GM12892 (cell line): ENCODE measurements around the gene MVP.
"Not testable (repeated sequence)": the region's sequence is repeated elsewhere in the genome, so short reads cannot be mapped to it uniquely, and the experiment has no call there.

Experiments
- DNase-seq: peaks from one replicate; pipeline ENCODE4 v3.0.0; 2011; ENCODE audit not compliant: insufficient read length
- FAIRE-seq: peaks from 2 replicates; lab custom pipeline; 2011; peaks lifted over from hg19 to GRCh38; lab: Jason Lieb, UNC
- POLR2A ChIP-seq: IDR thresholded peaks from 2 replicates; pipeline ENCODE4 v1.6.1; 2011; ENCODE audit warnings: low read depth, low read length, control low read depth
- POLR2AphosphoS5 ChIP-seq: IDR thresholded peaks from 2 replicates; pipeline ENCODE4 v1.6.1; 2011; ENCODE audit warnings: low read depth, low read length, control low read depth
- TAF1 ChIP-seq: IDR thresholded peaks from 2 replicates; pipeline ENCODE4 v1.6.1; 2011; ENCODE audit warnings: low read depth, mild to moderate bottlenecking, control low read depth, low read length, borderline replicate concordance

The MVP gene

DNA sequence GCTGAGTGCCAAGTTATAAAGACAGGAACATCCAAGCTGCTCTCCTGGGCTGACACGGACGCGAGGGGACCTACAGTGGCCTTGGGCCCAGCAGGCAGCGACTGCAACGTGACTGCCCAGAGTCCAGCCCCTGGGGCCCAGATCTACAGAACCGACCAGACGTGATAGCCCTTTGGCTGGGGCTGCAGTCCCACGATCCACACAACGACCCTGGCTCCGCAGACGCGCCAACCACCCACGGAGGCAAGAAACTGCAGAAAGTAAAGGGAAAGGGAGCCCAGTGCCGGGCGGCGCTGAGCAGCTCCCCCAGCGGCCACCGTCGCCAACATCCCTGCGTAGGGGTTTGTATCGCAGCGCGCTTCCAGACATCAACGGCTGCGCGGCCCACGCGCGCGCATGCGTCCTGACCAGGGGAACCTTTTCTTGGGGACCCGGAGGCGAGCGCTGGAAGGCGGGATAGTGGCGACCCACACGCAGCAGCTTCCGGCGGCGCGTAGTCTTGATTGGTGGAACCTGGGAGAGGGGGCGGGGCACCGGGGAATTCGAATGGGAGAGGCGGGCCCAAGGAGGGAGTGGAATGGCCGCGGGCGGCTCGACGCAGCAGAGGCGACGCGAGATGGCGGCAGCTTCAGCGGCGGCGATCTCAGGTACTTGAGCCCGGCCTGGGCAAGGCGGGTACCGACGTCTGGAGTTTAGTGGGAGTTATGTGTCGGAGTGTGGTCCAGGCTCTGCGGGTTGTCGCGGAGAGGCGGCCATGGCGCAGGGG lies 29.9 kb upstream of the MVP start, which contains the start of gene KIF22:
KIF22 (plus strand) TSS at position 569 of the 766 bp plus-strand sequence; CDS start at position 578, 9 bp downstream.
- TF ChIP-seq TAF1, result peak; percentile 55; the same call in 1 of the 2 replicates
- TF ChIP-seq POLR2A, result peak; percentile 89
- peak; percentile 80 for TF ChIP-seq POLR2AphosphoS5
- peak; percentile 90 for FAIRE-seq

DNA sequence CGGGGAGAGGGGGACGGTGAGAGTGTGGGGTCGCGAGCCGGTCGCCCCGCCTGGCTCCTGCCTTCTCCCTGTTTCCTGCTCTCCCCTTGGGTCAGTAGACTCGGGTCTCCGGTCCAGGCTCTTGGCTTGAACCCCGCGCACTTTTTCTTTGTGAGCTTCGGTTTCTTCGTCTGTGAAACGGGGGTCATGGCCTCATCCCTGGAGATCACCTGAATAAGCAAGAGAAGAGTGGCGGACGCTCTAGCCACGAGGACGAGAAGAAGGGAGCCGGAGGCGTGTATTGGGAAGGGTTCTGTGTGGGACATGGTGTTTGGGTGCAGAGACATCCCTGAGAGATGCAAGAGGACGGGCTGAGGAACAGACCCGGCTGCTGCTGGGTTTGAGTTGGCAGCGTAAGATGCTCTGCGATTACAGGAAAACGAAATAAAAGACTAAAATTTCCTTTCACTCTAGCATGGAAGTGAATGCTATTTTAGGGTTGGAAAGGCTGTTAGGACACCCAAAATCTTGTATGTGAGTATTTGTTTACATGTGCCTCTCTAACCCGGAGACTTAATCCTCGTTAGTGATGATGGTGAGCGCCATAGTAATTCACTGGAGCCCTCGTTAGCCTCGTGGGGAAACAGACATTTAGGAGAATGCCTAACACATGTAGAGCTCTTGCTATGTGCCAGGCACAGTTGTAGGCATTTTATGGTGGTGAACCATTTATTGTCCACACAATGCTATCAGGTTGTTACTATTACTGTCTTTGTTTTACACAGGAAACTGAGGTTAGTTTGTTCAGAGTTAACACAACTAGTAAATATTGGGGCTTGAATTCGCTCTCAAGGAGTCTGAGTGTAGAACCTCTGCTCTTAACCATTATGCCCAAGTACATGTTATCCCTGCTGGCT lies 29.1 kb upstream of the MVP start:
- peak; percentile 62 for FAIRE-seq
- no peak for DNase-seq
- no peak for TF ChIP-seq TAF1
- no peak for TF ChIP-seq POLR2A
- TF ChIP-seq POLR2AphosphoS5, result no peak

More for the DNA sequence above, 29.9 kb upstream of the MVP start, which contains the start of gene KIF22:
- peak; percentile 99 for DNase-seq

DNA sequence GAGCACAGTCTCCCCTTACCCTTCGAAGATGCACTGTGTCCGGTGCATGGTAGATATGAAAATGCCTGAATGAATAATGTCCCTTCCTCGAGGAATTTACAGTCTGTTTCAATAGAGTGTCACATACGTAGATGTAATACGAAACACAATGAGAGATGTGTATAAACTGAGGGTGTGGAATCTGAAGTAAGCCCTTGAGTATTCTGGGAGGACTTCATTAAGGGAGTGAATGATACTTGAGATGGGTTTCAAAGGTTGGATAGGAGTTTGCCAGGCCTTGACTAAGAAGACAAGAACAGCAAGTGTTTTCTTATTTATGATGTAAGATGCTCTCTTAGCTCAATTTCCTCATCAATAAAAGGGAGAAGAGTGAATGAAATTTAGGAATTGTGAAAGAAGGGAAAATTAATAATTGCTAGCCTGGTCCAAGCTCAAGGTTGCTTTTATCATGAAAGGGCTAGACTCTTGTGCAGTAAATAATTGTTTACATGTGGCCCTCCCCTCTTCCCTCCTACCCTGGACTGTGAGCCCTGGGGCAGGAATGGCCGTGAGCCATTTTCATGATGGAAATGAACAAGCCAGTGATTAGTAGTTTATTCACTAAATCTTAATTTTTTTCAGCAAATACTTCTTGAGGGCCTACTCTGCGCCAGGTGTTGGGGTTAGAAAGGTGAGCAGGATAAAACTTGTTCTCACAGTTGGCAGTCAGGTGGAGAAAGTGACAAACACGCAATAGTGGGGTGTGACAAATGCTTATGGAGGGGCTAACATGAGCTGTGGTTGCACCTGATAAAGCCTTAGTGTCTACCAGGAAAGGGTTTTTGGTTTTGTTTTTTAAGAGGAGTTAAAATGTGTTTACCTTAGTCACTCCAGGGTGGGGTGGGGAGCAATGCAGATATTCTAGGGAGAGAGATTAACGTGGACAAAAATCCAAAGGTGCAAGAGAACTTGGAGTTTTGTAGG lies 28.1 kb upstream of the MVP start:
- no peak for TF ChIP-seq POLR2A
- no peak for TF ChIP-seq POLR2AphosphoS5
- no peak for TF ChIP-seq TAF1
- no peak for FAIRE-seq
- DNase-seq, result no peak

DNA sequence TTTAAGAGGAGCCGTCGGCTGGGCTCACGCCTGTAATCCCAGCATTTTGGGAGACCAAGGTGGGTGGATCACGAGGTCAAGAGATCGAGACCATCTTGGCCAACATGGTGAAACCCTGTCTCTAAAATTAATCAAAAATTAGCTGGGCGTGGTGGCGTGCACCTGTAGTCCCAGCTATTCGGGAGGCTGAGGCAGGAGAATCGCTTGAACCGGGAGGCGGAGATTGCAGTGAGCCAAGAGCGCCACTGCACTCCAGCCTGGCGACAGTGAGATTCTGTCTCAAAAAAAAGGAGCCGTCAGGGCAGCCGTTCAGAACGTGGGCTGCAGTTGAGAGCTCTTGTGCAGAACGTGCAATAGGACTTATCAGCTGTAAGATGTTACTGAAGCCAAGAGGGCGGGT lies 27.1 kb upstream of the MVP start:
- FAIRE-seq, result not testable (repeated sequence)

DNA sequence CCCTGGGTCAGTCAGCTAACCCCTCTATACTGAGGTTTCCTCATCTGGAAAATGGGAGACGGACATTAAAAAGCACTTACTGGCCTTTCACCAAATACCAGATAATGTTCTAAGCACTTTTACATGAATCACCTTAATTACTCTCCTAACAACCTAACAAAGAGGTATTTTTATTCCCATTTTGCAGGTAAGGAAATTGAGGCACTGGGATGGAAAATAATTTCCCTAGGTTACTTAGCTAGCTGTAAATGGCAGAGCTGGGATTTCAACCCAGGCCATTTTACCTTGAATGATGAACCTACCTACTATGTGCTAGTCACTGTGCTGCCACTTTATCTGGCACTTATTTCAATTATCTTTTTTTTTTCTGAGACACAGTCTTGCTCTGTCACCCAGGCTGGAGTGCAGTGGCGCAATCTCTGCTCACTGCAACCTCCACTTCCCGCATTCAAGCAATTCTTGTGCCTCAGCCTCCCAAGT lies 26.0 kb upstream of the MVP start:
- FAIRE-seq, result no peak
- no peak for DNase-seq
- TF ChIP-seq TAF1, result no peak
- TF ChIP-seq POLR2A, result no peak
- TF ChIP-seq POLR2AphosphoS5, result no peak

More for the DNA sequence above, 27.1 kb upstream of the MVP start:
- DNase-seq, result not testable (repeated sequence)

DNA sequence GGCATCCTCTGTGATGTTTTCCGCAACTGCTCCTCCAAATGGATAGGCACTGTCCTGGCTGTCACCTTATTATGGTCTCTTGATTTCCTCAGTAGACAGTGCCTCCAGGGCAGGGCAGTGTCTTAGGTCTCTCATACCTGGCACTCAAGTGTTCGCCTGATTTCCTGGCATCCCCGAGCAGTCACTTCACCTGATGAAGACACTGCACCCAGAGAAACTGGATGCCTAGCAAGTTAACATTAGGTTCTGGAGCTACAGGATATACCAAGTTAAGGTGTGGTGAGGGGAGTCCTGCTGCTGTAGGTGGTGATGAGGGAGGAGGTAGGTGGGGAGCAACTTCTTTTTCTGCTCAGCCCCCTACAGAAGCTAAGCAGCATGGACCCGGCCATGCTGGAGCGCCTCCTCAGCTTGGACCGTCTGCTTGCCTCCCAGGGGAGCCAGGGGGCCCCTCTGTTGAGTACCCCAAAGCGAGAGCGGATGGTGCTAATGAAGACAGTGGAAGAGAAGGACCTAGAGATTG lies 17.8 kb upstream of the MVP start:
- FAIRE-seq (no peak), DNase-seq (no peak)
- TF ChIP-seq TAF1 (no peak), POLR2AphosphoS5 (no peak)

DNA sequence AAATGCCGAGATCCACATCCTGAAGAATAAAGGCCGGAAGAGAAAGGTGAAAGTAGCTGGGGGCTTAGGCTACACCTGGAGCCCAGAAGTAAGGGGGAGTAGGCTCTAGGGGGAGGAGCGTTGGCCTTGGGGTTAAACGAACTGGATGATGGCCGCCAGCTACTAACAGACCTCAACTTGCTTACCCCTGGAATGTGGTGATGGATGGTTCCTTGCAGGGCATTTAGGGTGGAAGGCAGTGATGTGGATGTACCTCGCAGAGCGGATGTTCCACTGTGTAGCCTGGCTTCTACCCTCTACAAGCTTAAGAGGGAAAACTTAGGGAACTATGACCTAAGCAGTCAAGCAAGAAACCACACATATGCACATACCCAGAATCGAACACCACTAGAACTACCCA lies 16.2 kb upstream of the MVP start:
- TF ChIP-seq TAF1, result no peak
- no peak for TF ChIP-seq POLR2AphosphoS5
- no peak for TF ChIP-seq POLR2A
- FAIRE-seq, result peak; percentile 76
- no peak for DNase-seq

DNA sequence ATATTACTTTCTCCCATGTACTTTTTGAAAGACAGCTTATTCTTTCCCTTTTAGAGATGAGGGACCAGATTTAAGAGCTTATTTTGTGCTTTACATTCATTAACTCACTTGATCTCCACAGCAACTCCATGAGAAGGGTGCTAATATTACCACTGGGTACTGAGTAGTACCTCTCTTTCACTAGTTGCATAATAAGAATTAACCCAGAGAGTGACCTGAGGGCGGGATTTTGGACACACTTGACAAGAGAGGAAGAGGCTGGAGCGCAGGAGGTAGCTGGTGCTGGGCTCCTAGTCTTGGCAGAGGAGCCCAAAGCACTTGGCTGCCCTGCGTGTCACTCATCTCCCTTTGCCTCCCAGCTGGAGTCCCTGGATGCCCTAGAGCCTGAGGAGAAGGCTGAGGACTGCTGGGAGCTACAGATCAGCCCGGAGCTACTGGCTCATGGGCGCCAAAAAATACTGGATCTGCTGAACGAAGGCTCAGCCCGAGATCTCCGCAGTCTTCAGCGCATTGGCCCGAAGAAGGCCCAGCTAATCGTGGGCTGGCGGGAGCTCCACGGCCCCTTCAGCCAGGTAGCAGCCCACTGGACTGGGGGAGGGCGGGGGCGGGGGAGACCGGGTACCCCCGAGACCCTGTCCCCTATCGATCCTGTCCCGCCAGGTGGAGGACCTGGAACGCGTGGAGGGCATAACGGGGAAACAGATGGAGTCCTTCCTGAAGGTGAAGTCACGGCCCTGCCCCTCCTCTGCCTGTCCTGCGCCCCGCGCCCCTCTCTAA lies 15.6 kb upstream of the MVP start:
- FAIRE-seq (peak; percentile 27), DNase-seq (no peak)
- TF ChIP-seq POLR2AphosphoS5 (peak; percentile 71; the same call in 1 of the 2 replicates), POLR2A (peak; percentile 12; the same call in 1 of the 2 replicates), TAF1 (no peak)

DNA sequence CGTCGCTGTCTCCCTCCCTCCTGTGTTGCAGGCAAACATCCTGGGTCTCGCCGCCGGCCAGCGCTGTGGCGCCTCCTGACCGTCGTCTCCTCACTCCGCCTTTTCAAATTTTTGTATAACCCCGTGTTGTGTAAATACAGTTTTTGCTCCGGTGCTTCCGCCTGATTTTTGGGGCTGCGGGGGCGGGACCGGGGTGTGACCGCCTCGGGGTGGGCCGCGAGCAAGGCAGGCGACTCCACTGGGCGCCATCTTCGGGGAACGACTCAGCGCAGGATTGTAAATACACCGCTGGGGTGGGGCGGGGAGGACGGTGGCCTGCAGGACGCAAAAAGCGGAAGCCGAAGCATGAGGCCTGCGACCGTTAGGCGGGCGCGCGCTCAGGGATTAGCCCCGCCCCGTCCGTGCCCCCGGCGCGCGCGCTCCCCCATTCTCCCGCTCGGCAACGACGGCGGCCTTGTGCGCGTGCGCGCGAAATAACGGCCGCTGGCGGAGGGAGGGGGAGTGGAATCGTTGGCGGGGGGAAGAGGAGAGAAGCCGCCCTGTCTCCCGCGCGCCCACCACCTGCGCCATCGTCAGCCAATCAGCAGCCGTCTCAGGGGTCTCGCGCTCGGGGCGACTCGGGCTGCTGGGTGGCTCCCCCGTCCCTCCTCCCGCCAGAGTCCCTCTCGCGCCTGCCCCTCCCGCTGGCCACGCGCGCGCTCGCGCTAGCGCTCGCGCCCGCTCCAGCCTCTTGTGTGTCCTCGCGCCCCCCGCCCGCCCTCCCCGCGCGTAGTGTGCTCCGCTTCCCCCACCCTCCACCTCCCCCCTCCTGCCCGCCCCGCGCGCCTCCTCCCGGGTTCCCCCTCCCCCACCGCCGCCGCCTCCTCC lies 14.8 kb upstream of the MVP start:
- peak; percentile 89 for DNase-seq
- TF ChIP-seq TAF1 (peak; percentile 85), POLR2AphosphoS5 (peak; percentile 91), POLR2A (peak; percentile 87)
- FAIRE-seq, result peak; percentile 97
